A549 (cell line): ENCODE measurements around the gene ERI2. TPM values are rescaled to one million over a fixed set of nuclear protein-coding genes. Genes with fewer than 3 reads are reported as not detected.

ENCODE experiments used
- ATAC-seq, 2 experiments: fragments of 200-7000 bp in 1 of 2; fragments of >200 bp in 1 of 2; cut with Nextera tagmentation in 1 of 2; cut with Tn5 transposase in 1 of 2; 3 replicates each; pipeline versions ENCODE4 v1.8.0 to v1.9.1; 2018 to 2020; ENCODE audit warnings: mild to moderate bottlenecking in 1 of 2, moderate library complexity in 1 of 2
- CTCF ChIA-PET: fragments of 300-600 bp; sonication (Branson Sonifier 250); formaldehyde crosslinking; extraction: SDS; loops from one replicate; lab custom pipeline; 2021; ENCODE audit warnings: antibody characterized with exemption, inconsistent platforms; lab: Yijun Ruan, JAX
- POLR2A ChIA-PET: fragments of 350-600 bp; formaldehyde crosslinking; extraction: SDS; loops from one replicate; lab custom pipeline; 2021; ENCODE audit warnings: antibody characterized with exemption, inconsistent platforms; lab: Yijun Ruan, JAX
- DNase-seq, 2 experiments: peaks; one replicate each; pipeline versions ENCODE4 v3.0.0 to v3.0.0-alpha.2; 2011 to 2016; ENCODE audit warnings: low read depth in 1 of 2, low spot score in 1 of 2
- FAIRE-seq: peaks from 2 replicates; lab custom pipeline; 2011; peaks lifted over from hg19 to GRCh38; lab: Jason Lieb, UNC
- H3K27ac ChIP-seq, 2 experiments: fragments of >200 bp; sonication (Bioruptor Twin); formaldehyde crosslinking; 3 replicates each; pipeline ENCODE4 v1.5.1; 2016 to 2017
- H3K4me1 ChIP-seq: fragments of >200 bp; sonication (Bioruptor Twin); formaldehyde crosslinking; 3 replicates; pipeline ENCODE4 v1.6.1; 2016
- H3K4me2 ChIP-seq: fragments of >200 bp; sonication (Bioruptor Twin); formaldehyde crosslinking; 3 replicates; pipeline ENCODE4 v1.6.1; 2016
- H3K4me3 ChIP-seq: fragments of >200 bp; sonication (Bioruptor Twin); formaldehyde crosslinking; 3 replicates; pipeline ENCODE4 v1.5.1; 2016
- H3K9me3 ChIP-seq: fragments of >200 bp; sonication (Bioruptor Twin); formaldehyde crosslinking; 3 replicates; pipeline ENCODE4 v1.6.1; 2016
- BHLHE40 ChIP-seq: IDR thresholded peaks from 2 replicates; pipeline ENCODE4 v1.6.1; 2012; ENCODE audit warnings: low read depth, low read length, inconsistent platforms
- CBX2 ChIP-seq: fragments of 200-600 bp; sonication (generic); IDR thresholded peaks from 2 replicates; pipeline ENCODE4 v1.6.1; 2016; ENCODE audit warnings: low read depth, mild to moderate bottlenecking, borderline replicate concordance
- CEBPB ChIP-seq, 2 experiments: fragments of >200 bp in 1 of 2; sonication (Bioruptor Twin) in 1 of 2; formaldehyde crosslinking in 1 of 2; IDR thresholded peaks; 2 replicates each; pipeline ENCODE4 v1.6.1; 2012 to 2016
- EHMT2 ChIP-seq: fragments of 200-600 bp; sonication (generic); IDR thresholded peaks from 2 replicates; pipeline ENCODE4 v1.6.1; 2016; ENCODE audit warnings: antibody characterized with exemption, low read depth, mild to moderate bottlenecking, moderate library complexity
- FOSL2 ChIP-seq, 2 experiments: fragments of 450-650 bp in 1 of 2; fragments of >200 bp in 1 of 2; sonication (Bioruptor Twin) in 1 of 2; formaldehyde crosslinking; IDR thresholded peaks; 2 replicates each; pipeline versions ENCODE4 v1.5.0 to v1.6.1; 2016 to 2020; ENCODE audit warnings: mild to moderate bottlenecking in 1 of 2, moderate library complexity in 1 of 2
- GATA3 ChIP-seq: IDR thresholded peaks from 2 replicates; pipeline ENCODE4 v1.6.1; 2012; ENCODE audit warnings: borderline replicate concordance
- HEYL ChIP-seq: fragments of 250-450 bp; sonication (Bioruptor Pico); IDR thresholded peaks from 2 replicates; pipeline ENCODE4 v1.8.0; 2021; ENCODE audit warnings: mild to moderate bottlenecking, moderate library complexity
- HOXB5 ChIP-seq: fragments of 250-450 bp; sonication (Bioruptor Pico); IDR thresholded peaks from 2 replicates; pipeline ENCODE4 v1.5.0; 2020; ENCODE audit warnings: mild to moderate bottlenecking, moderate library complexity
- MAFK ChIP-seq: fragments of 450-650 bp; IDR thresholded peaks from 2 replicates; pipeline ENCODE4 v1.6.1; 2014; ENCODE audit not compliant: partially characterized antibody
- MYC ChIP-seq: IDR thresholded peaks from 2 replicates; pipeline ENCODE4 v1.6.1; 2012; ENCODE audit warnings: mild to moderate bottlenecking, inconsistent platforms, low read length, improper control_type of control experiment, borderline replicate concordance
- NFE2L2 ChIP-seq: fragments of 150-350 bp; conservative IDR thresholded peaks from 2 replicates; pipeline ENCODE4 v1.6.1; 2014; ENCODE audit warnings: low read length
- NPAS2 ChIP-seq: fragments of 250-450 bp; sonication (Bioruptor Pico); IDR thresholded peaks from 2 replicates; pipeline ENCODE4 v1.8.0; 2022; ENCODE audit warnings: mild to moderate bottlenecking, moderate library complexity, borderline replicate concordance
- NR3C1 ChIP-seq: fragments of >200 bp; sonication (Bioruptor Twin); formaldehyde crosslinking; IDR thresholded peaks from 3 replicates; pipeline ENCODE4 v1.6.1; 2017
- PHF8 ChIP-seq: fragments of 200-600 bp; sonication (generic); IDR thresholded peaks from 2 replicates; pipeline ENCODE4 v1.6.1; 2016; ENCODE audit warnings: low read depth, mild to moderate bottlenecking, antibody characterized with exemption, moderate library complexity, borderline replicate concordance
- POLR2A ChIP-seq: IDR thresholded peaks from 2 replicates; pipeline ENCODE4 v1.6.1; 2012; ENCODE audit warnings: mild to moderate bottlenecking, low read length
- RAD21 ChIP-seq, 2 experiments: fragments of >200 bp in 1 of 2; sonication (Bioruptor Twin) in 1 of 2; formaldehyde crosslinking in 1 of 2; IDR thresholded peaks in 1 of 2; conservative IDR thresholded peaks in 1 of 2; 2 replicates in 1 of 2; 3 replicates in 1 of 2; pipeline ENCODE4 v1.6.1; 2012 to 2018; ENCODE audit warnings: inconsistent platforms in 1 of 2
- RARB ChIP-seq: fragments of 250-450 bp; sonication (Bioruptor Pico); IDR thresholded peaks from 2 replicates; pipeline ENCODE4 v1.8.0; 2021; ENCODE audit warnings: mild to moderate bottlenecking, moderate library complexity
- RCOR1 ChIP-seq: fragments of 150-350 bp; IDR thresholded peaks from 2 replicates; pipeline ENCODE4 v1.6.1; 2014; ENCODE audit warnings: antibody characterized with exemption, low read length, low read depth
- SMC3 ChIP-seq: fragments of >200 bp; sonication (Bioruptor Twin); formaldehyde crosslinking; IDR thresholded peaks from 3 replicates; pipeline ENCODE4 v1.6.1; 2018; ENCODE audit warnings: inconsistent platforms
- ZC3H11A ChIP-seq: fragments of 450-650 bp; IDR thresholded peaks from 2 replicates; pipeline ENCODE4 v1.6.1; 2014; ENCODE audit warnings: antibody characterized with exemption, mild to moderate bottlenecking
- ZFP36 ChIP-seq: fragments of 450-650 bp; IDR thresholded peaks from 2 replicates; pipeline ENCODE4 v1.6.1; 2014; ENCODE audit warnings: borderline replicate concordance; ENCODE audit not compliant: partially characterized antibody
- ZNF302 ChIP-seq: fragments of 250-450 bp; sonication (Bioruptor Pico); IDR thresholded peaks from 2 replicates; pipeline ENCODE4 v1.9.0; 2021; ENCODE audit warnings: inconsistent platforms, mild to moderate bottlenecking, moderate library complexity
- ZSCAN20 ChIP-seq: fragments of 250-450 bp; sonication (Bioruptor Pico); IDR thresholded peaks from 2 replicates; pipeline ENCODE4 v1.8.0; 2022; ENCODE audit warnings: mild to moderate bottlenecking, moderate library complexity
- WGBS: methylation state at CpG from one replicate; pipeline ENCODE4 v1.1.6; 2017; ENCODE audit errors: missing lambda C conversion rate; 5-methylcytosine and 5-hydroxymethylcytosine counted together
- polyA plus RNA-seq, 4 experiments: library from polyadenylated mRNA; depleted of rRNA in 3 of 4; stranded (reverse); fragments of >200 nt; fragmentation: RNase III in 1 of 4; extraction: RNeasy Plus Mini Kit Qiagen cat#74134 plus additional on column Dnase treatment in 1 of 4; gene quantifications; 2 replicates in 3 of 4; 3 replicates in 1 of 4; pipeline ENCODE4 v1.2.3, GENCODE V29; 2011 to 2017
- TF ChIP-seq, protein P1 (sequence below): fragments of 150-350 bp; IDR thresholded peaks from 2 replicates; pipeline ENCODE4 v1.6.1; 2014; ENCODE audit warnings: low read depth, mild to moderate bottlenecking, low read length
- TF ChIP-seq, protein P2 (sequence below): fragments of >200 bp; sonication (Bioruptor Twin); formaldehyde crosslinking; IDR thresholded peaks from 3 replicates; pipeline ENCODE4 v1.6.1; 2016
- TF ChIP-seq, protein P3 (sequence below): fragments of >200 bp; sonication (Bioruptor Twin); formaldehyde crosslinking; IDR thresholded peaks from 3 replicates; pipeline ENCODE4 v1.5.1; 2016

Gene ERI2
- polyA plus RNA-seq, 2 of the 4 experiments (the other 2 are of a cell fraction), result 15.9 to 25.1 TPM

DNA sequence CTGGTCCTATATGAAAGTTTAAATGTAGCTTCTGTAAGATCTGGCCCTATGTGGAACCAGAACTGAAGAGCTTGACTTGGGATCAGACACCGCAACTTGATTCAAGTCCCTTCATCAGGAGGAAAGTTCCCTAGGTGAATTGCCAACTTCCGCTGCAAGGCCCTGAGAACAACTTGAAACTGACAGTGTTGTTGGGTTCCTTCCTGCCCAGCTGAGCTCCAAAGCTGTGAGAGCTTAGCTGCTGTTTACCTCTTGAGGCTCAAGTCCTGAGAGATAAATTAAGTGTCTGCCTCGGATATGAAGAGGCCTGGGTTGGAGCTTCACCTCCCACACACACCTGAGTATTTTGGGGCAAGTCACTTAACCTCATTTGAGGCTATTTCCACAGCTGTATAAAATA lies 44.7 kb upstream of the ERI2 start:
- TF ChIP-seq BHLHE40 (no peak), ZFP36 (no peak), EHMT2 (no peak), RCOR1 (no peak), CEBPB (IDR thresholded peaks at IDR 0.05) (no peak), GATA3 (no peak), HEYL (CRISPR knock-in tag) (no peak), RAD21 (conservative IDR thresholded peaks at IDR 0.05 in 1 of 2, IDR thresholded peaks at IDR 0.05 in 1 of 2) (no peak), MAFK (no peak)
- TF ChIP-seq, protein P1, sequence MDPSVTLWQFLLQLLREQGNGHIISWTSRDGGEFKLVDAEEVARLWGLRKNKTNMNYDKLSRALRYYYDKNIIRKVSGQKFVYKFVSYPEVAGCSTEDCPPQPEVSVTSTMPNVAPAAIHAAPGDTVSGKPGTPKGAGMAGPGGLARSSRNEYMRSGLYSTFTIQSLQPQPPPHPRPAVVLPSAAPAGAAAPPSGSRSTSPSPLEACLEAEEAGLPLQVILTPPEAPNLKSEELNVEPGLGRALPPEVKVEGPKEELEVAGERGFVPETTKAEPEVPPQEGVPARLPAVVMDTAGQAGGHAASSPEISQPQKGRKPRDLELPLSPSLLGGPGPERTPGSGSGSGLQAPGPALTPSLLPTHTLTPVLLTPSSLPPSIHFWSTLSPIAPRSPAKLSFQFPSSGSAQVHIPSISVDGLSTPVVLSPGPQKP, result no peak
- ATAC-seq (peak in 1 of 2 experiments; percentile 12; a peak in 1 of 6 replicates), DNase-seq (no peak), FAIRE-seq (no peak)
- no peaks in the 10 kb centered on the region for H3K9me3 ChIP-seq
- peak overlapping the region; percentile 74 for H3K4me2 ChIP-seq
- ChIA-PET CTCF (interaction anchor here (0.7 to 6.3 kb wide), 40 partner anchors 9 to 1470 kb away, joined by 3 to 66 read pairs (median 6); partner anchors contain the start of genes DCUN1D3, LDAF1 and LYRM1), POLR2A (interaction anchor here (0.5 to 1.8 kb wide), 6 partner anchors 49 to 450 kb away, joined by 3 to 15 read pairs (median 4); partner anchors contain the start of genes DCUN1D3 and LYRM1)
- peaks cover 51% of the 10 kb centered on the region for H3K4me1 ChIP-seq
- H3K4me3 ChIP-seq, result no peak overlapping the region
- WGBS, result 81% methylated on average over 3 of the region's 3 CpGs
- peak overlapping the region; percentile 78 to 83 for H3K27ac ChIP-seq

DNA sequence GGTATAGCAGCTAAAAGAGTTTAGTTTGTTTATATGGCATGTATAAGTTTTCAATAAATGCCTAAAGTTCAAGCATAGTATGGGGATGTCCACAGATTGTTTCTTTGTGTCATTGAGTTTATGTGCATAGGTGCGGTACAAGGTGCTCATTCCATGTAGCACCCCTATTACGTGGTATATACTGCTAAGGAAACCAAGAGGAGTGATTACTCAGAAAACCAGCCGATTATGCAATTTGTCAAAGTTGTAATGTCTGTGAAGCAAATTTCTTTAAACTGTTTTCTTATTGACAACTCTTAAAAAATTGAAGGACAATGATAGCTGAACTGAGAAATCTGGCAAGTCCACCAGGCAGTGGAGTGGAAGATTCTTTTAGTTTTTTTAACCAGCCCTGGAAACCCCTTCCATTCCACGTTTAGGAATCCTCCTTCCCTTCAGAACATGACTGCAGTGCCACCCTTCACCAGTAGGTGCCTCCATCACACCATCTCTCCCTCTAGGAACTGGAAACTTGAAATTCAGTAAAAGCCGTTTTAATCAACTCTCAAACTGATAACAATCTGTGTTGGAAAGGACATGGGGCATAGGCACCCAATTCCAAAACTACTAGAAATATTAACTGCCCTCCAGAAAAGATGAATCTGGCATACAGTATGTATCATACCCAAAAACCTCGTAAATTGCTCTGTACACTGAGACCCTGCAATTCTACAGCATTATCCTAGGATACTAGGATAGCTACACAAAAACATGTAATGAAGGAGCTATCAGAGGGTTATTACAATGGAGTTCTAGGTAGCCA lies 43.5 kb upstream of the ERI2 start:
- DNase-seq (peak; percentile 26 to 66), ATAC-seq (peak; percentile 65 to 67; a peak in 4 of 6 replicates), FAIRE-seq (peak; percentile 90)
- H3K9me3 ChIP-seq, result no peaks in the 10 kb centered on the region
- peak overlapping the region; percentile 35 to 78; a peak in 2 of 6 replicates for H3K27ac ChIP-seq
- peaks cover 49% of the 10 kb centered on the region for H3K4me1 ChIP-seq
- POLR2A ChIA-PET, result interaction anchor here (0.5 kb wide), 1 partner anchor 51 kb away, joined by 4 read pairs; the partner anchor contains the start of genes DCUN1D3 and LYRM1
- CTCF ChIA-PET, result interaction anchor here (0.6 to 6.3 kb wide), 82 partner anchors 8 to 1474 kb away, joined by 3 to 66 read pairs (median 4); partner anchors contain the start of genes CRYM, DCUN1D3, ERI2 and LDAF1
- peak; percentile 97 to 98 for TF ChIP-seq RAD21 (conservative IDR thresholded peaks at IDR 0.05 in 1 of 2, IDR thresholded peaks at IDR 0.05 in 1 of 2)
- TF ChIP-seq FOSL2 (IDR thresholded peaks at IDR 0.05), result no peak
- no peak for TF ChIP-seq FOSL2 (CRISPR knock-in tag; IDR thresholded peaks at IDR 0.05)
- TF ChIP-seq PHF8, result no peak
- TF ChIP-seq SMC3, result peak; percentile 91
- TF ChIP-seq NR3C1, result no peak
- TF ChIP-seq CEBPB (IDR thresholded peaks at IDR 0.05), result peak; percentile 26 to 37; a peak in 2 of 4 replicates
- no peak for TF ChIP-seq POLR2A
- TF ChIP-seq, protein P2, sequence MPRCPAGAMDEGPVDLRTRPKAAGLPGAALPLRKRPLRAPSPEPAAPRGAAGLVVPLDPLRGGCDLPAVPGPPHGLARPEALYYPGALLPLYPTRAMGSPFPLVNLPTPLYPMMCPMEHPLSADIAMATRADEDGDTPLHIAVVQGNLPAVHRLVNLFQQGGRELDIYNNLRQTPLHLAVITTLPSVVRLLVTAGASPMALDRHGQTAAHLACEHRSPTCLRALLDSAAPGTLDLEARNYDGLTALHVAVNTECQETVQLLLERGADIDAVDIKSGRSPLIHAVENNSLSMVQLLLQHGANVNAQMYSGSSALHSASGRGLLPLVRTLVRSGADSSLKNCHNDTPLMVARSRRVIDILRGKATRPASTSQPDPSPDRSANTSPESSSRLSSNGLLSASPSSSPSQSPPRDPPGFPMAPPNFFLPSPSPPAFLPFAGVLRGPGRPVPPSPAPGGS, result no peak
- no peak for TF ChIP-seq ZC3H11A
- no peak for TF ChIP-seq MYC
- peak; percentile 85 for TF ChIP-seq MAFK
- TF ChIP-seq NFE2L2, result no peak
- no peak for TF ChIP-seq ZNF302
- no peak for TF ChIP-seq RCOR1
- TF ChIP-seq HOXB5 (CRISPR knock-in tag), result no peak
- TF ChIP-seq, protein P3, sequence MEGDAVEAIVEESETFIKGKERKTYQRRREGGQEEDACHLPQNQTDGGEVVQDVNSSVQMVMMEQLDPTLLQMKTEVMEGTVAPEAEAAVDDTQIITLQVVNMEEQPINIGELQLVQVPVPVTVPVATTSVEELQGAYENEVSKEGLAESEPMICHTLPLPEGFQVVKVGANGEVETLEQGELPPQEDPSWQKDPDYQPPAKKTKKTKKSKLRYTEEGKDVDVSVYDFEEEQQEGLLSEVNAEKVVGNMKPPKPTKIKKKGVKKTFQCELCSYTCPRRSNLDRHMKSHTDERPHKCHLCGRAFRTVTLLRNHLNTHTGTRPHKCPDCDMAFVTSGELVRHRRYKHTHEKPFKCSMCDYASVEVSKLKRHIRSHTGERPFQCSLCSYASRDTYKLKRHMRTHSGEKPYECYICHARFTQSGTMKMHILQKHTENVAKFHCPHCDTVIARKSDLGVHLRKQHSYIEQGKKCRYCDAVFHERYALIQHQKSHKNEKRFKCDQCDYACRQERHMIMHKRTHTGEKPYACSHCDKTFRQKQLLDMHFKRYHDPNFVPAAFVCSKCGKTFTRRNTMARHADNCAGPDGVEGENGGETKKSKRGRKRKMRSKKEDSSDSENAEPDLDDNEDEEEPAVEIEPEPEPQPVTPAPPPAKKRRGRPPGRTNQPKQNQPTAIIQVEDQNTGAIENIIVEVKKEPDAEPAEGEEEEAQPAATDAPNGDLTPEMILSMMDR, result peak; percentile 95
- TF ChIP-seq NPAS2 (CRISPR knock-in tag), result no peak
- TF ChIP-seq, protein P1, result no peak
- no peak for TF ChIP-seq HEYL (CRISPR knock-in tag)
- TF ChIP-seq ZSCAN20 (CRISPR knock-in tag), result no peak
- no peak for TF ChIP-seq RARB (CRISPR knock-in tag)
- no peak for TF ChIP-seq CBX2
- peak overlapping the region; percentile 1; the same call in 1 of the 3 replicates for H3K4me2 ChIP-seq
- 36% methylated on average over 6 of the region's 6 CpGs for WGBS
- no peak overlapping the region for H3K4me3 ChIP-seq
